ENCODE data around the gene TMEM250. TPM values are rescaled to one million over a fixed set of nuclear protein-coding genes. Genes with fewer than 3 reads are reported as not detected.

Gene TMEM250
- total and polyA plus RNA-seq, 9 donors: 19.7 to 27.9 (median 22.9) TPM

GRCh38 chr9:136141682-136142413 lies 23.2 kb upstream of the TMEM250 start:
- 53% methylated on average over 19 of the region's 19 CpGs for whole genome bisulfite sequencing (ENCODE audit: insufficient coverage)
- H3K27ac ChIP-seq (ENCODE audit: low read length): no peak overlapping the region
- no peaks in the 10 kb centered on the region for H3K9me3 ChIP-seq (replicated peaks; ENCODE audit: control insufficient read depth, low read depth, low read length)
- no peaks in the 10 kb centered on the region for H3K36me3 ChIP-seq (ENCODE audit: control insufficient read depth, insufficient read depth, low read length)
- DNase-seq: peak; percentile 51
- H3K4me3 ChIP-seq (ENCODE audit: low read length): no peak overlapping the region
- H3K4me1 ChIP-seq (ENCODE audit: control insufficient read depth, insufficient read depth, low read length): peaks cover 13% of the 10 kb centered on the region
- H3K27me3 ChIP-seq (ENCODE audit: control insufficient read depth, insufficient read depth, low read length): peaks cover 34% of the 10 kb centered on the region

GRCh38 chr9:136140966-136141365 lies 22.3 kb upstream of the TMEM250 start:
- DNase-seq: peak; percentile 94
- no peak overlapping the region for H3K27ac ChIP-seq (ENCODE audit: low read length)
- no peak overlapping the region for H3K4me3 ChIP-seq (ENCODE audit: low read length)
- no peaks in the 10 kb centered on the region for H3K9me3 ChIP-seq (replicated peaks; ENCODE audit: control insufficient read depth, low read depth, low read length)
- peaks cover 14% of the 10 kb centered on the region for H3K4me1 ChIP-seq (ENCODE audit: control insufficient read depth, insufficient read depth, low read length)
- peaks cover 38% of the 10 kb centered on the region for H3K27me3 ChIP-seq (ENCODE audit: control insufficient read depth, insufficient read depth, low read length)
- WGBS (ENCODE audit: insufficient coverage): 25% methylated on average over 4 of the region's 14 CpGs
- no peaks in the 10 kb centered on the region for H3K36me3 ChIP-seq (ENCODE audit: control insufficient read depth, insufficient read depth, low read length)

DNA sequence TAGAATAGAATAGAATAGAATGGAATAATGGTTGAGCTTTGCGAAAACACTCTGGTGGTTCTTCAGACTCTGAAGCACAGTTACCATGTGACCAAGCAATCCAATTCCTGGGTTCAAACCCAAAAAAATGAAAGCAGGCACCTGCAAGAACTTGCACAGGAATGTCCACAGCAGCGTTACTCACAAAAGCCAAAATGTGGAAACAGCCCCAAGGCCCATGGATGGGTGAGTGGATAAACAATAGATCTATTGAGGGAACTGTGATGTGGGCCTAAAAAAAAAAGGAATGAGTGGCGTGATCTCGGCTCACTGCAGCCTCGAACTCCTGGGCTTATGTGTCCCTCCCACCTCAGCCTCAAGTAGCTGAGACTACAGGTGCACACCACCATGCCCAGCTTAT lies 21.4 kb upstream of the TMEM250 start:
- WGBS (ENCODE audit: insufficient coverage): 92% methylated on average over 2 of the region's 5 CpGs
- Histone ChIP-seq H3K36me3 (ENCODE audit: control insufficient read depth, insufficient read depth, low read length) (no peaks in the 10 kb centered on the region), H3K4me1 (ENCODE audit: control insufficient read depth, insufficient read depth, low read length) (peaks cover 20% of the 10 kb centered on the region), H3K9me3 (replicated peaks; ENCODE audit: control insufficient read depth, low read depth, low read length) (no peaks in the 10 kb centered on the region), H3K27me3 (ENCODE audit: control insufficient read depth, insufficient read depth, low read length) (peaks cover 44% of the 10 kb centered on the region), H3K27ac (ENCODE audit: low read length) (no peak overlapping the region), H3K4me3 (ENCODE audit: low read length) (no peak overlapping the region)
- DNase-seq: no peak

- 9% methylated on average over 5 of the region's 9 CpGs for WGBS (ENCODE audit: insufficient coverage)
- Histone ChIP-seq H3K4me3 (ENCODE audit: low read length) (no peak overlapping the region), H3K36me3 (ENCODE audit: control insufficient read depth, insufficient read depth, low read length) (no peaks in the 10 kb centered on the region), H3K4me1 (ENCODE audit: control insufficient read depth, insufficient read depth, low read length) (peaks cover 26% of the 10 kb centered on the region), H3K27ac (ENCODE audit: low read length) (no peak overlapping the region), H3K27me3 (ENCODE audit: control insufficient read depth, insufficient read depth, low read length) (peaks cover 56% of the 10 kb centered on the region), H3K9me3 (replicated peaks; ENCODE audit: control insufficient read depth, low read depth, low read length) (no peaks in the 10 kb centered on the region)
- no peak for DNase-seq
Observed at GRCh38 chr9:136138566-136138965, 19.9 kb upstream of the TMEM250 start.

GRCh38 chr9:136137321-136138265 lies 18.9 kb upstream of the TMEM250 start:
- Histone ChIP-seq H3K9me3 (replicated peaks; ENCODE audit: control insufficient read depth, low read depth, low read length) (no peaks in the 10 kb centered on the region), H3K4me3 (ENCODE audit: low read length) (no peak overlapping the region), H3K27me3 (ENCODE audit: control insufficient read depth, insufficient read depth, low read length) (peaks cover 54% of the 10 kb centered on the region), H3K27ac (ENCODE audit: low read length) (no peak overlapping the region), H3K4me1 (ENCODE audit: control insufficient read depth, insufficient read depth, low read length) (peaks cover 20% of the 10 kb centered on the region), H3K36me3 (ENCODE audit: control insufficient read depth, insufficient read depth, low read length) (no peaks in the 10 kb centered on the region)
- 61% methylated on average over 19 of the region's 27 CpGs for WGBS (ENCODE audit: insufficient coverage)
- DNase-seq: no peak

- DNase-seq: no peak
- no peaks in the 10 kb centered on the region for H3K36me3 ChIP-seq (ENCODE audit: control insufficient read depth, insufficient read depth, low read length)
- peaks cover 17% of the 10 kb centered on the region for H3K4me1 ChIP-seq (ENCODE audit: control insufficient read depth, insufficient read depth, low read length)
- H3K9me3 ChIP-seq (replicated peaks; ENCODE audit: control insufficient read depth, low read depth, low read length): no peaks in the 10 kb centered on the region
- H3K27ac ChIP-seq (ENCODE audit: low read length): no peak overlapping the region
- peaks cover 66% of the 10 kb centered on the region for H3K27me3 ChIP-seq (ENCODE audit: control insufficient read depth, insufficient read depth, low read length)
- H3K4me3 ChIP-seq (ENCODE audit: low read length): no peak overlapping the region
- 76% methylated on average over 27 of the region's 33 CpGs for WGBS (ENCODE audit: insufficient coverage)
Observed at GRCh38 chr9:136136127-136136925, 17.7 kb upstream of the TMEM250 start.

DNA sequence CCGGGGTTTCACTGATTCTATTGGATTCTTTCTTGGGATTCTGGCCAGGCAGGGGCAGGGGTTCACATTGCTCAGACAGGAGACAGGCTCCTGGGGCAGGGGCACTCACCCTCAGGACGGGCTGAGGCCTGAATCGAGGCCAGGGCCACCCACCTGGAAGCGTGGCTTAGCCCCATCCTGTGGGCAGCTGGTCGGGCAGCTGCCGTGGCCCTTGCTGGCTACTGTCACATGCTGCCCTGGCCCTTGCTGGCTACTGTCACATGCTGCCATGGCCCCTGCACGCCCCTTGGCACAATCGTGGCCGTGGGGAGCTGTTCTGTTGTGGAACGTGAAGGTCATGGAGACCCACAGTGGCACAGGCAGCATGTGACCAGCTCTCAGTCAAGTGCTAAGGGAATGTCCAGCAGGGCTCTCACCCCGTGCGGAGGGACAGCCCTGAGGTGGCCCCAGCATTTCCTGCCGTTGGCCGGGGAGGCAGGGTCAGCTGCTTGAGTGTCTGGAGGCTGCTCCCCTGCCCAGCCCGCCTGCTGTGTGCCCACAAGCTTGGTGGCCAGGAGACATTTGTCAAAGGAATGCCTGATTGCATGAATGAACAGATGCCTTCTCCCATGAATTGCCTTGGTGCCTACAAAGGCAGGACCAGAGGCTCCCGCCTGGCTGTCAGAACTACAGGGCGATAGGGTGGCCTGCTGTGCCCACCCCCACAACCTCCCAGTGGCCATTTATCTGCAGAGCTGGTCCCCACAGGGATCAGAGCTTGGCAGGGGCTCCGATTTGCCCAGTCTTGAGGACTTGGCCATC lies 16.9 kb upstream of the TMEM250 start:
- Histone ChIP-seq H3K27me3 (ENCODE audit: control insufficient read depth, insufficient read depth, low read length) (peaks cover 73% of the 10 kb centered on the region), H3K4me3 (ENCODE audit: low read length) (no peak overlapping the region)

GRCh38 chr9:136133959-136134484 lies 15.3 kb upstream of the TMEM250 start:
- Histone ChIP-seq H3K27me3 (ENCODE audit: control insufficient read depth, insufficient read depth, low read length) (peaks cover 88% of the 10 kb centered on the region), H3K4me1 (ENCODE audit: control insufficient read depth, insufficient read depth, low read length) (peaks cover 20% of the 10 kb centered on the region), H3K9me3 (replicated peaks; ENCODE audit: control insufficient read depth, low read depth, low read length) (no peaks in the 10 kb centered on the region), H3K27ac (ENCODE audit: low read length) (no peak overlapping the region), H3K36me3 (ENCODE audit: control insufficient read depth, insufficient read depth, low read length) (no peaks in the 10 kb centered on the region), H3K4me3 (ENCODE audit: low read length) (no peak overlapping the region)
- WGBS (ENCODE audit: insufficient coverage): 14% methylated on average over 8 of the region's 18 CpGs
- DNase-seq: no peak

More for the DNA sequence above, 16.9 kb upstream of the TMEM250 start:
- no peak for DNase-seq
- WGBS (ENCODE audit: insufficient coverage): 53% methylated on average over 18 of the region's 18 CpGs
- Histone ChIP-seq H3K27ac (ENCODE audit: low read length) (no peak overlapping the region), H3K9me3 (replicated peaks; ENCODE audit: control insufficient read depth, low read depth, low read length) (no peaks in the 10 kb centered on the region), H3K36me3 (ENCODE audit: control insufficient read depth, insufficient read depth, low read length) (no peaks in the 10 kb centered on the region), H3K4me1 (ENCODE audit: control insufficient read depth, insufficient read depth, low read length) (peaks cover 20% of the 10 kb centered on the region)
